HepG2 (cell line): ENCODE data around the gene SFXN5. TPM values are rescaled to one million over a fixed set of nuclear protein-coding genes. Genes with fewer than 3 reads are reported as not detected.

ENCODE experiments used
- AHR ChIP-seq: IDR thresholded peaks from 2 replicates; pipeline ENCODE4 v1.6.1; 2018; ENCODE audit warnings: missing genetic modification reagents, missing compliant biosample characterization
- ASH2L ChIP-seq: fragments of 300-600, 200-600 bp; sonication (generic); IDR thresholded peaks from 2 replicates; pipeline ENCODE4 v1.7.0; 2017; ENCODE audit warnings: low read depth, mild to moderate bottlenecking, moderate library complexity, mixed read lengths, low read length; ENCODE audit not compliant: insufficient read length
- CEBPB ChIP-seq: IDR thresholded peaks from 2 replicates; pipeline ENCODE4 v1.6.1; 2011; ENCODE audit warnings: low read depth, low read length, improper control_type of control experiment, borderline replicate concordance
- DMTF1 ChIP-seq: sonication (generic); formaldehyde crosslinking; IDR thresholded peaks from 2 replicates; pipeline ENCODE4 v1.4.0; 2020; ENCODE audit warnings: mild to moderate bottlenecking, missing genetic modification reagents
- EEA1 ChIP-seq: sonication (generic); formaldehyde crosslinking; IDR thresholded peaks from 2 replicates; pipeline ENCODE4 v1.5.1; 2020; ENCODE audit warnings: mild to moderate bottlenecking, missing genetic modification reagents, borderline replicate concordance
- HES4 ChIP-seq: sonication (generic); formaldehyde crosslinking; IDR thresholded peaks from 2 replicates; pipeline ENCODE4 v1.9.0; 2021; ENCODE audit warnings: mild to moderate bottlenecking, missing genetic modification reagents, borderline replicate concordance
- HOXA3 ChIP-seq: sonication (generic); formaldehyde crosslinking; IDR thresholded peaks from 2 replicates; pipeline ENCODE4 v1.5.0; 2020; ENCODE audit warnings: missing genetic modification reagents
- NCOA2 ChIP-seq: sonication (generic); formaldehyde crosslinking; IDR thresholded peaks from 2 replicates; pipeline ENCODE4 v1.8.0; 2022; ENCODE audit warnings: inconsistent platforms
- NR0B2 ChIP-seq: sonication (generic); formaldehyde crosslinking; IDR thresholded peaks from 2 replicates; pipeline ENCODE4 v1.4.0; 2020; ENCODE audit warnings: mild to moderate bottlenecking, missing genetic modification reagents
- NRL ChIP-seq: sonication (generic); formaldehyde crosslinking; IDR thresholded peaks from 2 replicates; pipeline ENCODE4 v1.5.0; 2020; ENCODE audit warnings: missing genetic modification reagents, mild to moderate bottlenecking, moderate library complexity, borderline replicate concordance
- RBAK ChIP-seq: sonication (generic); formaldehyde crosslinking; IDR thresholded peaks from 2 replicates; pipeline ENCODE4 v1.5.1; 2020; ENCODE audit warnings: mild to moderate bottlenecking, missing genetic modification reagents
- THRA ChIP-seq: sonication (generic); formaldehyde crosslinking; IDR thresholded peaks from 2 replicates; pipeline ENCODE4 v1.4.0; 2020; ENCODE audit warnings: missing genetic modification reagents, borderline replicate concordance
- TOE1 ChIP-seq: sonication (generic); formaldehyde crosslinking; IDR thresholded peaks from 2 replicates; pipeline ENCODE4 v1.4.0; 2020; ENCODE audit warnings: mild to moderate bottlenecking, missing genetic modification reagents
- ZNF263 ChIP-seq: sonication (generic); formaldehyde crosslinking; IDR thresholded peaks from 2 replicates; pipeline ENCODE4 v1.4.0; 2020; ENCODE audit warnings: missing genetic modification reagents
- ZNF33A ChIP-seq: sonication (generic); formaldehyde crosslinking; IDR thresholded peaks from 2 replicates; pipeline ENCODE4 v1.5.1; 2020; ENCODE audit warnings: missing genetic modification reagents, mild to moderate bottlenecking, moderate library complexity, borderline replicate concordance
- ZNF552 ChIP-seq: sonication (generic); formaldehyde crosslinking; IDR thresholded peaks from 2 replicates; pipeline ENCODE4 v1.9.0; 2022; ENCODE audit warnings: missing genetic modification reagents, mild to moderate bottlenecking, borderline replicate concordance
- ZNF580 ChIP-seq: IDR thresholded peaks from 2 replicates; pipeline ENCODE4 v1.6.1; 2016; ENCODE audit warnings: low read depth, borderline replicate concordance
- ZNF644 ChIP-seq: IDR thresholded peaks from 2 replicates; pipeline ENCODE4 v1.6.1; 2016; ENCODE audit warnings: low read depth
- polyA plus RNA-seq, 8 experiments: library from polyadenylated mRNA; depleted of rRNA in 3 of 8; stranded (reverse) in 7 of 8; unstranded in 1 of 8; fragments of >200 nt; fragmentation: Illumina TruSeq in 4 of 8; extraction: Trizol in 4 of 8; gene quantifications; 2 replicates each; pipeline versions ENCODE4 v1.2.1 to v1.2.3, GENCODE V29; 2011 to 2016; ENCODE audit warnings: low read depth in 4 of 8, missing spikeins in 1 of 8, mixed read lengths in 1 of 8; ENCODE audit not compliant: insufficient read depth in 1 of 8
- total RNA-seq, 5 experiments: library from RNA; depleted of rRNA; stranded (reverse); fragments of >200 nt; fragmentation: Illumina TruSeq; extraction: Trizol; gene quantifications; 2 replicates each; pipeline ENCODE4 v1.2.3, GENCODE V29; 2016; ENCODE audit warnings: low read depth in 1 of 5
- TF ChIP-seq, protein P1 (sequence below): IDR thresholded peaks from 2 replicates; pipeline ENCODE4 v1.6.1; 2016; ENCODE audit warnings: mild to moderate bottlenecking

SFXN5 gene
- total and polyA plus RNA-seq, 2 of the 13 experiments (the other 11 are each of a cell fraction or from before 2014, with no cell fraction given) = 34.9 to 37.4 TPM

DNA sequence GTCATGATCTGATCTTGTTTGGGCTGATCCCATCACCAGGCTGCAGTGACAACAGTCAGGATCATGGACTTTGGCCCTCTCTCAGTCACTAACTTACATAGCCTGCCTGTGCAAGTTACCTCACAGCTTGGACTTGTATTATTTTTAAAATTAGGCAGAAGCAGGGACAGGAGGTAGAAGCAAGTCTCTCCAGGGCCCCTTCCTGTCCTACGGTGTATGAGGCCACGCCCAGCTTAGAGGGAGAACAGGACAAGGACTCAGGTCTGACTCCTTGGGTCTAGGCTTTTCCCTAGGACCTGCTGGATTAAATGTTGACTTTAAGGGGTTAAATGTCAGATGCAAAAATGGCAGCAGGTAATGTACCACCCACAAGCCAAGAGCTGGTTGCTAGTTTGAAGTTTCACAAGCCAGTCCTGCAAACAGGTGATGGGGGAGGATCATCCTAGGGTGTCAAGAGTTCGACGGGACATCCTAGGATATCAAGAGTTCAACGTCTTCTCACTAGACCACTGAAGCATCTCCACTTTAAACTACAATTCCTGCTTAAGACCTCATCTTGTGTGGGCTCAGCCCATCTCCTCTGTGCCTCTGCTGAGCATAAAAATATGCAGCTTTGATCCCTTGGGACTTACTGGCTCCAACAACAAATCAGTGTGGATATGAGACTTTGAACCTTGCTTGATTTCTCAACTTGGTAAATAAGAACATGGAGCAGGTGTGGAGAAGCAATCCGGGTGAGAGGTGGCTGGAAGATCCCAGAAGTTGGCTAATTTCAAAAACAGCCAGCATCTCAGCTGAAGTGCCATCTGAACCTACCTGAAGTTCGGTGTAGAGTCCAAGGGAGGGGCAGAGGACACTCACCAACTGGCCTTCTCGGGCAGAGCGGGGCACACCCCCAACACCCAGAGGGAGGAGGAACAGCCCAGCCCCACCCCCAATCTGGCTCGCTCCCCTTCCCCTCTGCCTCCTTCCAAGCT lies 39.5 kb downstream of the SFXN5 start (continued):
- TF ChIP-seq NCOA2 (peak; percentile 95), ASH2L (peak; percentile 100), CEBPB (peak; percentile 96), ZNF580 (CRISPR knock-in tag) (0 out of 2 replicates have a peak, but pooled peaks have one; percentile 29), EEA1 (CRISPR knock-in tag) (0 out of 2 replicates have a peak, but pooled peaks have one; percentile 37), TOE1 (CRISPR knock-in tag) (peak; percentile 82; the same call in 1 of the 2 replicates), HES4 (CRISPR knock-in tag) (no peak), ZNF644 (CRISPR knock-in tag) (peak; percentile 96), ZNF33A (peak; percentile 20; the same call in 1 of the 2 replicates), THRA (CRISPR knock-in tag) (peak; percentile 86; the same call in 1 of the 2 replicates), HOXA3 (peak; percentile 80), ZNF552 (CRISPR knock-in tag) (0 out of 2 replicates have a peak, but pooled peaks have one; percentile 53), AHR (CRISPR knock-in tag) (no peak), DMTF1 (CRISPR knock-in tag) (0 out of 2 replicates have a peak, but pooled peaks have one; percentile 14), RBAK (CRISPR knock-in tag) (no peak), NR0B2 (no peak), ZNF263 (CRISPR knock-in tag) (peak; percentile 26; the same call in 1 of the 2 replicates), NRL (CRISPR knock-in tag) (no peak)
- TF ChIP-seq, protein P1, sequence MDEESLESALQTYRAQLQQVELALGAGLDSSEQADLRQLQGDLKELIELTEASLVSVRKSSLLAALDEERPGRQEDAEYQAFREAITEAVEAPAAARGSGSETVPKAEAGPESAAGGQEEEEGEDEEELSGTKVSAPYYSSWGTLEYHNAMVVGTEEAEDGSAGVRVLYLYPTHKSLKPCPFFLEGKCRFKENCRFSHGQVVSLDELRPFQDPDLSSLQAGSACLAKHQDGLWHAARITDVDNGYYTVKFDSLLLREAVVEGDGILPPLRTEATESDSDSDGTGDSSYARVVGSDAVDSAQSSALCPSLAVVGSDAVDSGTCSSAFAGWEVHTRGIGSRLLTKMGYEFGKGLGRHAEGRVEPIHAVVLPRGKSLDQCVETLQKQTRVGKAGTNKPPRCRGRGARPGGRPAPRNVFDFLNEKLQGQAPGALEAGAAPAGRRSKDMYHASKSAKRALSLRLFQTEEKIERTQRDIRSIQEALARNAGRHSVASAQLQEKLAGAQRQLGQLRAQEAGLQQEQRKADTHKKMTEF = peak; percentile 88; the same call in 1 of the 2 replicates
